ENCODE measurements around the gene TMEM240. TPM values are rescaled to one million over a fixed set of nuclear protein-coding genes. Genes with fewer than 3 reads are reported as not detected.
A peak's percentile ranks its signal among the peaks of the same experiment; 100 is the strongest.

TMEM240 gene
- total and polyA plus RNA-seq, 2 donors (not counting 3 experiments of a cell fraction or from before 2014, with no cell fraction given) = 7.0 to 7.6 TPM

DNA sequence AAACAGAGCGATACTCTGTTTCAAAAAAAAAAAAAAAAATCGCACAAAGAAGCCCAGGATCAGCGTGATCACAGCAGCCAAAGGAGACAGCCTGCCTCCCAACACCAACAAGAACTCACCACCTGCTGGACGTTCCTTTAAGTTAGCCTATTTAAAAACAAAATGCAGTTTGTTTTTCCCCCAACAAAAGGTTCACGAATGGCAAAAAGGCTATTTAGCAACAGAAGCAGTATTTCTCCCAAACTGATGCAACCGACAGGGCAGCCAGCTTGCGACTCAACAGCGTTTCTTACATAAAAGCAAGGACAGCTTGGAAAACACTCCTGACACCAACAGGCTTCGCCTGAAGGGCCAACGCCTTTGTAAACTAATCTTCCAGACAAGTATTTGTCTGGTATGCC lies 27.5 kb upstream of the TMEM240 start:
- intact Hi-C loops (cut with micrococcal nuclease) (no loop called here), dilution Hi-C loops (cut with MboI; ENCODE audit: extremely low pct_ligation_motif_present, low sequenced_read_pairs) (no loop called here)
- ChIA-PET POLR2A (no interaction called here), CTCF (no interaction called here)
- H3K79me2 ChIP-seq (ENCODE audit: control insufficient read depth, insufficient read depth, low read length) = peaks cover 91% of the 10 kb centered on the region
- H2AFZ ChIP-seq (ENCODE audit: low read depth, low read length) = no peak overlapping the region
- no peak overlapping the region for H3K4me2 ChIP-seq (ENCODE audit: insufficient read depth, low read length)
- DNase-seq (ENCODE audit: low read depth, low spot score) = no peak
- no peaks in the 10 kb centered on the region for H3K27me3 ChIP-seq (ENCODE audit: control insufficient read depth in 2 of 2, insufficient read depth in 2 of 2, low read length in 2 of 2)
- BruUV-seq (replicated peaks) = no TSS peak
- TF ChIP-seq, protein P1, sequence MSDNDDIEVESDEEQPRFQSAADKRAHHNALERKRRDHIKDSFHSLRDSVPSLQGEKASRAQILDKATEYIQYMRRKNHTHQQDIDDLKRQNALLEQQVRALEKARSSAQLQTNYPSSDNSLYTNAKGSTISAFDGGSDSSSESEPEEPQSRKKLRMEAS (IDR thresholded peaks at IDR 0.05; ENCODE audit: insufficient read depth, insufficient read length) = no peak
- TF ChIP-seq FOS (IDR thresholded peaks at IDR 0.05; ENCODE audit: borderline replicate concordance, insufficient read depth, low read length) (no peak), POLR2AphosphoS5 (IDR thresholded peaks at IDR 0.05; ENCODE audit: insufficient read depth, low read depth, low read length) (no peak), MYC (IDR thresholded peaks at IDR 0.05; ENCODE audit: low read depth, low read length) (no peak), GATA2 (IDR thresholded peaks at IDR 0.05; ENCODE audit: insufficient read depth, insufficient read length, low read depth, low read length) (no peak), EZH2 (IDR thresholded peaks at IDR 0.05; ENCODE audit: borderline replicate concordance, low read depth, low read length, severe bottlenecking) (no peak), JUN (IDR thresholded peaks at IDR 0.05; ENCODE audit: borderline replicate concordance, insufficient read depth, insufficient read length, low read depth) (no peak)
- peaks cover 4% of the 10 kb centered on the region for H4K20me1 ChIP-seq (replicated peaks; ENCODE audit: control insufficient read depth, extremely low read depth, insufficient read depth, low read length)
- H3K36me3 ChIP-seq (ENCODE audit: control insufficient read depth in 2 of 2, extremely low read depth in 1 of 2, insufficient read depth in 2 of 2, low read length in 2 of 2) = peaks cover 7 to 8% of the 10 kb centered on the region in 2 experiments
- FAIRE-seq = no peak
- H3K9ac ChIP-seq (replicated peaks; ENCODE audit: extremely low read depth, insufficient read depth, low read length) = no peak overlapping the region
- H3K9me1 ChIP-seq (replicated peaks; ENCODE audit: control insufficient read depth, extremely low read depth, insufficient read depth, low read length) = no peaks in the 10 kb centered on the region
- H3K4me1 ChIP-seq (ENCODE audit: control insufficient read depth, extremely low read depth, insufficient read depth, low read length) = peaks cover 11% of the 10 kb centered on the region
- H3K27ac ChIP-seq (ENCODE audit: insufficient read depth, low read depth, low read length) = peak overlapping the region; percentile 40
- no peaks in the 10 kb centered on the region for H3K9me3 ChIP-seq (replicated peaks; ENCODE audit: control insufficient read depth, insufficient read depth, low read length)
- no peak overlapping the region for H3K4me3 ChIP-seq (replicated peaks in 1 of 3; ENCODE audit: insufficient read depth in 1 of 3, low read depth in 1 of 3, low read length in 3 of 3)
